ENCODE measurements around the gene STAC. TPM values are rescaled to one million over a fixed set of nuclear protein-coding genes. Genes with fewer than 3 reads are reported as not detected.

Gene STAC
- total and polyA plus RNA-seq, 8 donors = 0.12 to 0.37 (median 0.16) TPM; not detected in 3

- H3K27ac ChIP-seq = no peak overlapping the region
These were observed 36.9 kb downstream of the STAC start for GRCh38 chr3:36417237-36417636.

GRCh38 chr3:36418296-36418695 lies 38.0 kb downstream of the STAC start:
- no peak for DNase-seq
- H3K4me1 ChIP-seq = no peaks in the 10 kb centered on the region
- H3K9me3 ChIP-seq = no peaks in the 10 kb centered on the region
- intact Hi-C loops (cut with DNase I) = no loop called here
- TF ChIP-seq, protein P1, sequence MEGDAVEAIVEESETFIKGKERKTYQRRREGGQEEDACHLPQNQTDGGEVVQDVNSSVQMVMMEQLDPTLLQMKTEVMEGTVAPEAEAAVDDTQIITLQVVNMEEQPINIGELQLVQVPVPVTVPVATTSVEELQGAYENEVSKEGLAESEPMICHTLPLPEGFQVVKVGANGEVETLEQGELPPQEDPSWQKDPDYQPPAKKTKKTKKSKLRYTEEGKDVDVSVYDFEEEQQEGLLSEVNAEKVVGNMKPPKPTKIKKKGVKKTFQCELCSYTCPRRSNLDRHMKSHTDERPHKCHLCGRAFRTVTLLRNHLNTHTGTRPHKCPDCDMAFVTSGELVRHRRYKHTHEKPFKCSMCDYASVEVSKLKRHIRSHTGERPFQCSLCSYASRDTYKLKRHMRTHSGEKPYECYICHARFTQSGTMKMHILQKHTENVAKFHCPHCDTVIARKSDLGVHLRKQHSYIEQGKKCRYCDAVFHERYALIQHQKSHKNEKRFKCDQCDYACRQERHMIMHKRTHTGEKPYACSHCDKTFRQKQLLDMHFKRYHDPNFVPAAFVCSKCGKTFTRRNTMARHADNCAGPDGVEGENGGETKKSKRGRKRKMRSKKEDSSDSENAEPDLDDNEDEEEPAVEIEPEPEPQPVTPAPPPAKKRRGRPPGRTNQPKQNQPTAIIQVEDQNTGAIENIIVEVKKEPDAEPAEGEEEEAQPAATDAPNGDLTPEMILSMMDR (IDR thresholded peaks at IDR 0.05) = no peak
- H3K27ac ChIP-seq = no peak overlapping the region
- WGBS, 2 donors = 47 to 64% methylated on average over 1 of the region's 1 CpG
- no peaks in the 10 kb centered on the region for H3K36me3 ChIP-seq
- FAIRE-seq = no peak
- ATAC-seq = no peak
- no peaks in the 10 kb centered on the region for H3K27me3 ChIP-seq
- H3K4me3 ChIP-seq = no peak overlapping the region

More at GRCh38 chr3:36417237-36417636, 36.9 kb downstream of the STAC start:
- FAIRE-seq = no peak
- 45 to 61% methylated on average over 2 of the region's 2 CpGs for WGBS, 2 donors
- Histone ChIP-seq H3K36me3 (no peaks in the 10 kb centered on the region), H3K4me3 (no peak overlapping the region), H3K9me3 (no peaks in the 10 kb centered on the region), H3K27me3 (no peaks in the 10 kb centered on the region), H3K4me1 (no peaks in the 10 kb centered on the region)
- ATAC-seq = no peak
- TF ChIP-seq, protein P1 (IDR thresholded peaks at IDR 0.05) = no peak
- DNase-seq = no peak
- intact Hi-C loops (cut with DNase I) = no loop called here

DNA sequence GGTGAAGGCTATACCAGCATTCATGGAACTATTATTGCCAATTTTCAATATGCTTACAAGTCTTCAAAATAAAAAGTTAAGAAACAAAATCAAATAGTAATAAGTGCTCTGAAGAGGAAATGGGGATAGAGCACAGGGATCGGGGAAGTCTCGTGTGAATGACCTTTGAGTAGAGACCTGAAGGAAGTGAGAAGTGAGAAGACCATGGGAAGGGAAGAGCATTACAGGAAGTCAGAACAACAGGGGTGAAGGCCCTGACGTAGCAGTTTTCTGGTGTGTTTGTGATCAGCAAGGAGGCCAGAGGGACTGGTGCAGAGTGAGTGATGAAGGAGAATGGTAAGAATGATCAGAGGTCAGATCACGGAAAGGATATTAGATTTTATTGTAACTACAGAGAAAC lies 48.1 kb downstream of the STAC start:
- WGBS, 2 donors = 72 to 81% methylated on average over 4 of the region's 4 CpGs

GRCh38 chr3:36429986-36430485 lies 49.7 kb downstream of the STAC start:
- intact Hi-C loops (cut with DNase I) = no loop called here
- H3K36me3 ChIP-seq = no peaks in the 10 kb centered on the region
- DNase-seq (no peak), ATAC-seq (no peak), FAIRE-seq (no peak)
- H3K4me3 ChIP-seq = no peak overlapping the region
- H3K4me1 ChIP-seq = no peaks in the 10 kb centered on the region
- TF ChIP-seq, protein P1 (IDR thresholded peaks at IDR 0.05) = no peak
- H3K27ac ChIP-seq = no peak overlapping the region
- no peaks in the 10 kb centered on the region for H3K9me3 ChIP-seq
- no peaks in the 10 kb centered on the region for H3K27me3 ChIP-seq
- 76 to 86% methylated on average over 3 of the region's 3 CpGs for WGBS, 2 donors

More for the DNA sequence above, 48.1 kb downstream of the STAC start:
- H3K27me3 ChIP-seq = no peaks in the 10 kb centered on the region
- ATAC-seq = no peak
- H3K4me1 ChIP-seq = no peaks in the 10 kb centered on the region
- FAIRE-seq = no peak
- TF ChIP-seq, protein P1 (IDR thresholded peaks at IDR 0.05) = no peak
- H3K36me3 ChIP-seq = no peaks in the 10 kb centered on the region
- intact Hi-C loops (cut with DNase I) = no loop called here
- DNase-seq = no peak
- no peaks in the 10 kb centered on the region for H3K9me3 ChIP-seq
- no peak overlapping the region for H3K27ac ChIP-seq
- H3K4me3 ChIP-seq = no peak overlapping the region

GRCh38 chr3:36433511-36433910 lies 53.2 kb downstream of the STAC start:
- H3K27ac ChIP-seq = no peak overlapping the region
- FAIRE-seq = no peak
- H3K4me3 ChIP-seq = no peak overlapping the region
- no peaks in the 10 kb centered on the region for H3K27me3 ChIP-seq
- no peaks in the 10 kb centered on the region for H3K9me3 ChIP-seq
- intact Hi-C loops (cut with DNase I) = no loop called here
- no peak for ATAC-seq
- TF ChIP-seq, protein P1 (IDR thresholded peaks at IDR 0.05) = no peak
- no peaks in the 10 kb centered on the region for H3K4me1 ChIP-seq
- no peak for DNase-seq
- no peaks in the 10 kb centered on the region for H3K36me3 ChIP-seq
